ENCODE data around the gene LIN28A. TPM values are rescaled to one million over a fixed set of nuclear protein-coding genes. Genes with fewer than 3 reads are reported as not detected.
A peak's percentile ranks its signal among the peaks of the same experiment; 100 is the strongest.

Gene LIN28A
- total and polyA plus RNA-seq, 2 experiments from 2014 or later, result 604 to 1,571 TPM

GRCh38 chr1:26419494-26419893 is 8.9 kb downstream of the LIN28A start:
- Histone ChIP-seq H3K36me3 (ENCODE audit: insufficient read depth) (peaks cover 25% of the 10 kb centered on the region), H3F3A (replicated peaks; ENCODE audit: low read depth) (peaks cover 42% of the 10 kb centered on the region), H3K4me2 (peak overlapping the region; percentile 76), H3K27ac (ENCODE audit: low read depth) (peak overlapping the region; percentile 92), H3K4me3 (peak overlapping the region; percentile 43), H3K9me2 (ENCODE audit: insufficient read depth) (no peaks in the 10 kb centered on the region), H3K27me3 (ENCODE audit: insufficient read depth) (no peaks in the 10 kb centered on the region), H3K4me1 (ENCODE audit: insufficient read depth) (peaks cover 69% of the 10 kb centered on the region), H2AFZ (no peak overlapping the region), H4K20me1 (replicated peaks; ENCODE audit: insufficient read depth) (peaks cover 58% of the 10 kb centered on the region), H3K79me2 (replicated peaks; ENCODE audit: insufficient read depth) (peaks cover 84% of the 10 kb centered on the region)
- Mint-ChIP-seq H3K27me3 (ENCODE audit: insufficient read depth, low read depth, poor library complexity) (peaks cover 27% of the 10 kb centered on the region), H3K4me3 (peak overlapping the region; percentile 64), H3K36me3 (ENCODE audit: low read depth) (peaks cover 83% of the 10 kb centered on the region), H3K27ac (peak overlapping the region; percentile 97), H3K9me3 (no peaks in the 10 kb centered on the region; the same call in 2 of the 3 replicates), H3K4me1 (peaks cover 78% of the 10 kb centered on the region)
- no peak for DNase-seq (ENCODE audit: low spot score)
- no peak for ATAC-seq
- TF ChIP-seq STAT1 (IDR thresholded peaks at IDR 0.05; ENCODE audit: unreplicated experiment) (no peak), ZNF331 (CRISPR knock-in tag; IDR thresholded peaks at IDR 0.05; ENCODE audit: low read depth) (no peak), REST (IDR thresholded peaks at IDR 0.05; ENCODE audit: unreplicated experiment) (no peak), POLR2AphosphoS5 (IDR thresholded peaks at IDR 0.05; ENCODE audit: low read depth) (no peak), ZNF114 (CRISPR knock-in tag; IDR thresholded peaks at IDR 0.05) (no peak), EZH2phosphoT487 (IDR thresholded peaks at IDR 0.05; ENCODE audit: unreplicated experiment) (no peak), EZH2 (IDR thresholded peaks at IDR 0.05; ENCODE audit: low read depth, unreplicated experiment) (no peak), NANOG (IDR thresholded peaks at IDR 0.05; ENCODE audit: borderline replicate concordance) (no peak), ZNF462 (CRISPR knock-in tag; IDR thresholded peaks at IDR 0.05) (no peak), ETS1 (IDR thresholded peaks at IDR 0.05) (no peak), CREB1 (CRISPR knock-in tag; IDR thresholded peaks at IDR 0.05; ENCODE audit: low read depth) (no peak), CTCF (conservative IDR thresholded peaks at IDR 0.05; ENCODE audit: low read depth in 2 of 2) (no peak), JUNB (IDR thresholded peaks at IDR 0.05; ENCODE audit: unreplicated experiment) (no peak)

Measured in GM23338 (cell line).